OCI-LY3 (cell line): ENCODE results near the gene LGR4.

Experiments used
- H2AFZ ChIP-seq: fragments of 200-600, 300-600 bp; shearing (Covaris generic); 2 replicates; pipeline ENCODE4 v1.6.0; 2014; ENCODE audit warnings: antibody characterized with exemption, low read depth, low read length
- H3K27ac ChIP-seq: fragments of 200-600, 300-600 bp; sonication (generic); 2 replicates; pipeline ENCODE4 v1.5.1; 2014; ENCODE audit warnings: mild to moderate bottlenecking, low read length, moderate library complexity, mixed read lengths
- H3K27me3 ChIP-seq: fragments of 200-600, 300-600 bp; sonication (generic); 2 replicates; pipeline ENCODE4 v1.6.1; 2014; ENCODE audit warnings: low read depth, low read length, mixed read lengths
- H3K36me3 ChIP-seq: fragments of 200-600, 300-600 bp; sonication (generic); replicated peaks from 2 replicates; pipeline ENCODE3; 2014; ENCODE audit warnings: low read depth, low read length, mixed read lengths
- H3K4me1 ChIP-seq: fragments of 300-600, 200-600 bp; sonication (generic); 2 replicates; pipeline ENCODE4 v1.6.1; 2014; ENCODE audit warnings: low read length, mixed read lengths
- H3K4me2 ChIP-seq: fragments of 200-600, 300-600 bp; sonication (generic); 2 replicates; pipeline ENCODE4 v1.6.1; 2014; ENCODE audit warnings: low read length, mixed read lengths
- H3K4me3 ChIP-seq: fragments of 300-600, 200-600 bp; sonication (generic); 2 replicates; pipeline ENCODE4 v1.5.1; 2014; ENCODE audit warnings: antibody characterized with exemption, mild to moderate bottlenecking, low read length, moderate library complexity
- H3K79me2 ChIP-seq: fragments of 300-600, 200-600 bp; shearing (Covaris generic); 2 replicates; pipeline ENCODE4 v1.6.1; 2014; ENCODE audit warnings: mild to moderate bottlenecking, low read length, mixed read lengths
- H3K9ac ChIP-seq: fragments of 300-600, 200-600 bp; shearing (Covaris generic); 2 replicates; pipeline ENCODE4 v1.6.0; 2014; ENCODE audit warnings: mild to moderate bottlenecking, low read length, moderate library complexity
- H3K9me3 ChIP-seq: fragments of 200-600, 300-600 bp; shearing (Covaris generic); 2 replicates; pipeline ENCODE4 v1.6.1; 2014; ENCODE audit warnings: low read length, mixed read lengths; ENCODE audit not compliant: insufficient read depth
- H4K20me1 ChIP-seq: fragments of 200-600, 300-600 bp; sonication (generic); 2 replicates; pipeline ENCODE4 v1.6.1; 2016; ENCODE audit warnings: low read length, mixed read lengths; ENCODE audit not compliant: insufficient read depth
- CTCF ChIP-seq: fragments of 200-600, 300-600 bp; sonication (generic); IDR thresholded peaks from 2 replicates; pipeline ENCODE4 v1.5.1; 2014; ENCODE audit warnings: antibody characterized with exemption, low read length, low read depth
- EZH2phosphoT487 ChIP-seq: fragments of 200-600 bp; shearing (Covaris generic); IDR thresholded peaks from 2 replicates; pipeline ENCODE4 v1.6.1; 2018; ENCODE audit warnings: antibody characterized with exemption, mixed run types, low read depth

The LGR4 gene

GRCh38 chr11:27443227-27443626 is 29.4 kb downstream of the LGR4 start:
- Histone ChIP-seq H3K27ac (no peak overlapping the region), H3K79me2 (no peaks in the 10 kb centered on the region), H3K4me2 (no peak overlapping the region), H3K36me3 (no peaks in the 10 kb centered on the region), H3K4me3 (no peak overlapping the region), H3K27me3 (no peaks in the 10 kb centered on the region), H3K4me1 (no peaks in the 10 kb centered on the region), H4K20me1 (no peaks in the 10 kb centered on the region), H2AFZ (no peak overlapping the region), H3K9me3 (no peaks in the 10 kb centered on the region), H3K9ac (no peak overlapping the region)
- TF ChIP-seq CTCF (no peak), EZH2phosphoT487 (no peak)

GRCh38 chr11:27440090-27440489 is 32.5 kb downstream of the LGR4 start:
- Histone ChIP-seq H2AFZ (no peak overlapping the region), H3K27me3 (no peaks in the 10 kb centered on the region), H4K20me1 (no peaks in the 10 kb centered on the region), H3K4me1 (no peaks in the 10 kb centered on the region), H3K9ac (no peak overlapping the region), H3K36me3 (no peaks in the 10 kb centered on the region), H3K9me3 (no peaks in the 10 kb centered on the region), H3K4me2 (no peak overlapping the region), H3K79me2 (no peaks in the 10 kb centered on the region), H3K27ac (no peak overlapping the region), H3K4me3 (no peak overlapping the region)
- TF ChIP-seq EZH2phosphoT487 = no peak
- TF ChIP-seq CTCF = no peak

GRCh38 chr11:27438595-27438981 is 34.0 kb downstream of the LGR4 start:
- no peaks in the 10 kb centered on the region for H4K20me1 ChIP-seq

GRCh38 chr11:27437829-27438594 is 34.6 kb downstream of the LGR4 start:
- H3K4me3 ChIP-seq = no peak overlapping the region
- H4K20me1 ChIP-seq = no peaks in the 10 kb centered on the region
- no peak overlapping the region for H3K27ac ChIP-seq
- no peak overlapping the region for H3K9ac ChIP-seq
- H3K9me3 ChIP-seq = no peaks in the 10 kb centered on the region
- H3K79me2 ChIP-seq = no peaks in the 10 kb centered on the region
- no peaks in the 10 kb centered on the region for H3K27me3 ChIP-seq
- H2AFZ ChIP-seq = no peak overlapping the region
- no peak overlapping the region for H3K4me2 ChIP-seq
- no peaks in the 10 kb centered on the region for H3K4me1 ChIP-seq
- TF ChIP-seq CTCF = no peak
- no peak for TF ChIP-seq EZH2phosphoT487
- no peaks in the 10 kb centered on the region for H3K36me3 ChIP-seq

More at GRCh38 chr11:27438595-27438981, 34.0 kb downstream of the LGR4 start:
- Histone ChIP-seq H3K9me3 (no peaks in the 10 kb centered on the region), H3K36me3 (no peaks in the 10 kb centered on the region), H3K4me3 (no peak overlapping the region), H3K4me1 (no peaks in the 10 kb centered on the region), H2AFZ (no peak overlapping the region), H3K79me2 (no peaks in the 10 kb centered on the region), H3K27ac (no peak overlapping the region), H3K4me2 (no peak overlapping the region), H3K9ac (no peak overlapping the region), H3K27me3 (no peaks in the 10 kb centered on the region)
- TF ChIP-seq CTCF (no peak), EZH2phosphoT487 (no peak)
